GM19397 (cell line): ENCODE results near the gene NCKAP5L.
"Not testable (repeated sequence)": the region's sequence is repeated elsewhere in the genome, so short reads cannot be mapped to it uniquely, and the experiment has no call there.

Experiments
- ATAC-seq: cut with Tn5 transposase; IDR thresholded peaks from one replicate; pipeline ENCODE4 v1.9.1; 2021; ENCODE audit warnings: mild to moderate bottlenecking, moderate library complexity; ENCODE audit not compliant: unreplicated experiment

The NCKAP5L gene

GRCh38 chr12:49787672-49788071 is 40.5 kb downstream of the NCKAP5L start:
- ATAC-seq: no peak

GRCh38 chr12:49784756-49785409 is 43.3 kb downstream of the NCKAP5L start:
- ATAC-seq: no peak

- ATAC-seq: no peak
Measured at GRCh38 chr12:49783917-49784676, 44.1 kb downstream of the NCKAP5L start.

- ATAC-seq: not testable (repeated sequence)
Measured at GRCh38 chr12:49780914-49781313, 47.3 kb downstream of the NCKAP5L start.

- no peak for ATAC-seq
Measured at GRCh38 chr12:49779581-49779980, 48.6 kb downstream of the NCKAP5L start.

GRCh38 chr12:49777800-49778748 is 50.1 kb downstream of the NCKAP5L start:
- ATAC-seq: no peak

GRCh38 chr12:49777341-49777740 is 50.9 kb downstream of the NCKAP5L start:
- no peak for ATAC-seq

GRCh38 chr12:49776858-49777257 is 51.4 kb downstream of the NCKAP5L start:
- no peak for ATAC-seq

GRCh38 chr12:49776413-49776812 is 51.8 kb downstream of the NCKAP5L start:
- ATAC-seq: no peak

- not testable (repeated sequence) for ATAC-seq
Measured at GRCh38 chr12:49773102-49773501, 55.1 kb downstream of the NCKAP5L start.

GRCh38 chr12:49767333-49767732 is 60.9 kb downstream of the NCKAP5L start:
- no peak for ATAC-seq

GRCh38 chr12:49766115-49766455 is 62.1 kb downstream of the NCKAP5L start:
- ATAC-seq: no peak

GRCh38 chr12:49764126-49764525 is 64.1 kb downstream of the NCKAP5L start:
- ATAC-seq: no peak

GRCh38 chr12:49763006-49763591 is 65.1 kb downstream of the NCKAP5L start:
- ATAC-seq: no peak

GRCh38 chr12:49762468-49762847 is 65.8 kb downstream of the NCKAP5L start:
- ATAC-seq: no peak

- ATAC-seq: no peak
Measured at GRCh38 chr12:49761677-49762467, 66.3 kb downstream of the NCKAP5L start.

- no peak for ATAC-seq
Measured at GRCh38 chr12:49750996-49751393, 77.2 kb downstream of the NCKAP5L start.

- no peak for ATAC-seq
Measured at GRCh38 chr12:49750027-49750995, 77.9 kb downstream of the NCKAP5L start.

GRCh38 chr12:49748800-49749199 is 79.4 kb downstream of the NCKAP5L start:
- ATAC-seq: no peak
